Nucleus accumbens (tissue), 56 donors: ENCODE measurements around the gene SUN5.
"Not testable (repeated sequence)": the region's sequence is repeated elsewhere in the genome, so short reads cannot be mapped to it uniquely, and the experiment has no call there.

Experiments
- DNase-seq, 56 donors: peaks; one replicate each; lab custom pipeline; 2025; lab: John Stamatoyannopoulos, UW

Gene SUN5

DNA sequence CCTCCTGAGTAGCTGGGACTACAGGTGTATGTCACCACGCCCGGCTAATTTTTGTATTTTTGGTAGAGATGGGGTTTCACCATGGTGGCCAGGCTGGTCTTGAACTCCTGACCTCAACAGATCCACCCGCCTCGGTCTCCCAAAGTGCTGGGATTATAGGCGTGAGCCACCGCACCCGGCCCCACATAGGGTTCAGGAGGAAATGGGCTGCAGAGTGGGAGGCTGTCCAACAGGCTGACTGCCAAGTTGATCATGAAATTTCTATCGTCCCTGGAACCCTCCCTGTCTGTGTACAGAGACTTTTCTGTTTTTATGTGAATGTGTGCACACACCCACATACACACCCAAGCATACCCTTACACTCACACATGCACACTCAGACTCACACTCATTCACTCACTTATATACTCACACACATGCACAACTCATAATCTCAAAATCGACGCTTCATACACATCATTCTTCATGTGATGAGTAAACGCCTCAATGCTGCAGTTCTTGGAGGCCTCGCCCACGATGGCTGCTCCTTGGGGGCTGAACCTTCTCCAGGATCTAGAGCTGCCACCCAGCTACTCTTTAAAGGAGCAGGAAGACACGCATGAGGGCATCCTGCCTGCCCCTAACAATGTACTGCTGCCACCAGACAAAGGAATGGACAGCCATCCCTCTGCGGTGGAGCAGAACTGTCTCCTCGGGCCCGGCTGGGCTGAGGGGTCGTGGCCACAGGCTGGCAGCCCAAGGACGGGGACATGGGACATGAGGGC lies 35.6 kb downstream of the SUN5 start:
- peak in 4 of 56 donors; percentile 16 to 39 (median 18) for DNase-seq

DNA sequence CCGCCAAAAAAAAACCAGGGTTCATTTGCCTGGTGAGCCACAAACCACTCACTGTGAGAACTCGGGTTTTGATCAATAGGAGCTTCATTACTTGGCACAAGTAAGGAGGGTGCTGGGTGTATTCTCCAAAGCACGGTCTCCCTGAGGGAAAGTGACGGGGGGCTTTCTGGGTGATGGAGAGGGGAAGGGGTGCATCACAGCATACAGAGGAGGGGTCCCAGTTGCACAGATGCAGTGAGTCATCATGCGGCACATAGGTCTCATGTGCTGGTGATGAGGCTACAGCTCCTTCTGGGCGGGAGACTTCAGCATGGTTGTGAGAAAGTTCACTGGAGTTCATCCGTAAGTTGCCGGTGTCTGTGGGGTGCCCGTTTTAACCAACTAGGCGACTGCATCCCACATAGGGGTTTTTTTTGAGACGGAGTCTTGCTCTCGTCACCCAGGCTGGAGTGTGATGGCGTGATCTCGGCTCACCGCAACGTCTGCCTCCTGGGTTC lies 36.2 kb downstream of the SUN5 start:
- no peak for DNase-seq

DNA sequence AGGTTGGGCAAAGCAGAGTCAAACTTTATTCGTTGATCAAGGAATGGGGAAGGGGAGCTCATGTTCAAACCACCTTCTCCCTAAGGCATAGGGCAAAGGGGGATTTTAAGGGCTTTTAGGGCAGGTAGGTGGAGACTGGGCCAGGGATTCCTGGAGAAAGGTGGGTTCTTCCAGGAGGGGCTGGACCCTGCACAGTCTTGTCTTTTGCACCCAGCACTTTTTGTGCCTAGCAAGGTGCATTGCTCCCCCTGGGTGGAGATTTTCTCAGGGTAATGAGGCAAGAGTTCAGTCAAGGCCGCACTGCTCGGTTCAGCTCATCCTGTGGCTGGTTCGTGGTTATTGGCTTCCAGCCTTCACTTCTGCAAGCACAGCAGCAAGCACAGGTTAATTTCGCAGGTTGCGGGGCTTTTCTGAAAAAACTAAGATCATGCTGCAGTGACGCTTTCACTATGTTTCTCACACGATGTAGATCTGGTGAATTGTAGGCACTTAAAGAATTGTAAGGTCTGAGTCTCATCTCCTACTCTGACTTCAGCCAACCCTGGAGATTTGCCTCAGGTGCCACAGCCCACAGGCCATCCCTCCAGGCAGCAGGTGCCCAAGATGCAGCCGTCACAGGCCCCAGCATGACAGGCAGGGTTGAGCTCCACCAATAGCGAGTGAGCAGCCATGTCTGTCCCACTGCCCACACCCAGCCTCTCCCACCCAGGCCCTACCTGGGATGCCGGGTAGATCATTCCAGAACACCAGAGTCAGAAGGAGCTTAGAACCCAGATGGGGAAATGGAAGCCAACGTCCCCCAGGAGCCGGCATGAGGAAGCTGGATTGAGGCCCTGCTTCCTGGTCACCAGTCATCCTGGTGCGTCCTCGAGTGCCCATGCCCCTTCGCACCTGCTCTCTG lies 37.1 kb downstream of the SUN5 start:
- DNase-seq: no peak

DNA sequence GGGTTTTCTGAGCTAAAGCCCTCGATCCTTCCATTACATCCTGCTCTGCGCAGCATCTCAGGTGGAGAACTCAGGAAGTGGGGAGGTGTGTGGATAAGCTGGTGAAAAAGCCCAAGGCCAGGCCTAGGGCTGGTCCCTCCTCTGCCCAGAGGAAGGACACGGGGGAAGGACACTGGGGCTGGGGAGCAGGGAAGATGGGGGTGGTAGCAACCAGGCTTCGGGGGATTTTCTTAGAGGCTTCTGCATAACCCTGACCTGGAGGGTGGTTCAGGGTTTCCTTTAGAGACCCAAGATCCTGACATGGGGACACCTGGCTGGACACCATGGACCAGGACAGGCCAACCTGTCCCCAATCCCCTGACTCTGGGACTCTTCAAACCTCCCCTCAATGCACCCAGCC lies 37.9 kb downstream of the SUN5 start:
- DNase-seq: no peak

DNA sequence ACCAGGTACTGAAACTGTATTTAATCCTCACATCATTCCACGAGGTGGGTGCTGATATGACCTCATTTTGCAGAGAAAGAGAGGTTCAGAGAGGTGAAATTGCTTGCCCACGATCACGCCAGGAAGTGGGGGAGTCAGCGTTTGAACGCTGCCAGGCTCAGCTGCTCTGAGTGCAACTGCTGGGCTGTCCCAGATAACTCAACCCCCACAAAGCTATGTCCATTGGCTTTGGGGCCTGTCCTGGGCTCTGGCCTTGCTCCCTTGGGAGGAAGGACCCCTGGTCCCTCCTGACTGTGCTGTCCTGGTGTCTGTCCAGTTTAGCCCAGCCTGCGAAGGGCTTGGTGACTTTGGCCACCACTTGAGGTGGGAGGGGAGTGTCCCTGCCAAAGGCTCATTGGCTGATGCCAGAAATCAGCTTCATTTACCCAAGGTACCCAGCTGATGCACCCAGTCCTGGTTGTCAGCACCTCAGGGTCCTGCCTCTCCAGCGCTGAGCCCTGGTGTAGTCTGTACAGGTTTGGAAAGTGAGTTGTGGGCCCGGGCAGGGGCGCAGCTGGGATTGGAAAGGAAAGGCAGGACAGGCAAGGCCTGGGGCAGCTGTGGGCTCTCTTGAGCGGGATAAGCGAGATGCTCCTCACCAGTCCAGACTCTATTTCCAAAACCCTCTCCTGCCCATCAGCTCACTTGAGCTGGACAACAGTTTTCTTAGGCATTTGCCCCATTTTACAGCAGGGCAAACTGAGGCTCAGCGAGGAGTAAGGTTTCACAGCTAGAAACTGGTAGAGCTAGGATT lies 38.5 kb downstream of the SUN5 start:
- no peak for DNase-seq

DNA sequence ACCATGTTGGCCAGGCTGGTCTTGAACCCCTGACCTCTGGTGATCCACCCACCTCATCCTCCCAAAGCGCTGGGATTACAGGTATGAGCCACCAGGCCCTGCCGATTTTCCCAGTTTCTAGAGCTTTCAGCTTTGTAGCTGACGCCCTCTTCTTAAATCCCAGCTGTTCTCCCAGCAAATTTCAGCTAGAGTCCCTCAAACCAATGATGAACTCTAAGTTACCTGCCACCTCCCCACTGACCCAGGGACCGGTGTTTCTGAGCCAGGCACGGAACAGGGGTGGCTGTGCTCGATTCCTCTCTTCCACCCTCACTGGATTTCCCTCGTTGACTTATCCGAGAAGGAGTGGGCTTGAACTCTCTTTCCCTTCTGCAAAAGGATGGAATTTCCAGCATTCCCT lies 39.1 kb downstream of the SUN5 start:
- no peak for DNase-seq

DNA sequence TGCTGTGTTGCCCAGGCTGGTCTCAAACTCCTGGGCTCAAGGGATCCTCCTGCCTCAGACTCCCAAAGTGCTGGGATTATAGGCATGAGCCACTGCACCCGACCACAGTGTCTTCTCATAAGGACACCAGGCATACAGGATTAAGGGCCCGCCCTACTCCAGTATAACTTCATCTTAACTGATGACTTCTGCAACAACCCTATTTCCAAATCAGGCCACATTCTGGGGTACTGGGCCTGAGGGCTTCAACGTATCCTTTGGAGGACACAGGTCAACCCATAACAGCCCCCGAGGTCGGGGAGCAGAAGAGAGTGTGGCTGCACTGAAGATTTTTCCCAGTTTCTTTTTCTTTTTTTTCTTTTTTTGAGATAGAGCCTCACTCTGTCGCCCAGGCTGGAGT lies 39.7 kb downstream of the SUN5 start:
- no peak for DNase-seq

DNA sequence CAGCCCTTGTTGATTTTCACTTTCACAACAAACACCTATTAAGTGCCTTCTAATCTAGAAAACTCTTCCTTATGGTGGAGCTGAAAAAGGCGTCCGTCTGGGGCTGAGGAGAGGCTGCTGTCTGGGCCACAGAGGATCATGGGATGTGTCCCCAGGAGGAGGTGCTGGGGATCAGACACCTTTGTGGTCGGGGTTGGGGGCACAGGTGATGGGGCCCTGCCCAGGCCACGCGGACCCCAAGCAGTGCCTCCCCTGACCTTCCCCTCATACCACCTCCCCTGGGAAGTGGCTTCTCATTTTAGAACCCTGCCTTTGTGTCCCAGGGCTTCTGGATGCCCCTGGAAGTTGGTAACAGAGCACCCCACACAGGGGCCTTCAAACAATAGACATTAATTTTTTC lies 41.1 kb downstream of the SUN5 start:
- no peak for DNase-seq

DNA sequence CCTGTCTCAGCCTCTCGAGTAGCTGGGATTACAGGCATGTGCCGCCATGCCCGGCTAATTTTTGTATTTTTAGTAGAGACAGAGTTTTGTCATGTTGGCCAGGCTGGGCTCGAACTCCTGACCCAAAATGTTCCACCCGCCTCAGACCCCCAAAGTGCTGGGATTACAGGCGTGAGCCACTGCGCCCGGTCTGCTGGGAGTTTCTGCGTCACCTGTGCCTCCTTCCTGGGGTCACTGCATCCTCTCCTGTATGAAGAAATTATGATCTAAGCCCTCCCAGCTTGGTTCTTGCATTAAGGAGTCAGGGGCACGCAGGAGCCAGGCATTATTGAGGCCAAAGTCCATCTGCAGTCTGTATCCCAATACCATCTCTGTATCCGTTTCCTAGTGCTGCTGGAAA lies 41.6 kb downstream of the SUN5 start:
- not testable (repeated sequence) for DNase-seq

DNA sequence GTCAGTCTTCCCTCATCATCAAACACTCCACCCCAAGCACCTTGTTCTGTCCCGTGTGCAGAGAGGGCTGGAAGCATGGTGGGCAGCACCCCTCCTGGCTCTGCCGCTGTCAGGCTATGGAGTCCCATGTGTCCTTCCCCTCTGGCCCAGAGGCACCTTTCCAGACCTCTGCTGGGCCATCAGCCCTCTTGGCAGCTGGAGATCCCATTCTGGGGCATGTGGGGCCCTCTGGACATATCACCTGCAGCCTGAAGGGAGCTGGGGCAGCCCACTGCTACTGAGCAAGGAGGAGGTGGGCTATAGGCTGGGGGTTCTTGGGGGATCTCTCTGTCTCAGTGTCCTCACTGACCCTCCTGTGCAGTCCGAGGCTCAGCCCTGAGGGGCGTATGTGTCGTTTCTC lies 42.2 kb downstream of the SUN5 start:
- no peak for DNase-seq

DNA sequence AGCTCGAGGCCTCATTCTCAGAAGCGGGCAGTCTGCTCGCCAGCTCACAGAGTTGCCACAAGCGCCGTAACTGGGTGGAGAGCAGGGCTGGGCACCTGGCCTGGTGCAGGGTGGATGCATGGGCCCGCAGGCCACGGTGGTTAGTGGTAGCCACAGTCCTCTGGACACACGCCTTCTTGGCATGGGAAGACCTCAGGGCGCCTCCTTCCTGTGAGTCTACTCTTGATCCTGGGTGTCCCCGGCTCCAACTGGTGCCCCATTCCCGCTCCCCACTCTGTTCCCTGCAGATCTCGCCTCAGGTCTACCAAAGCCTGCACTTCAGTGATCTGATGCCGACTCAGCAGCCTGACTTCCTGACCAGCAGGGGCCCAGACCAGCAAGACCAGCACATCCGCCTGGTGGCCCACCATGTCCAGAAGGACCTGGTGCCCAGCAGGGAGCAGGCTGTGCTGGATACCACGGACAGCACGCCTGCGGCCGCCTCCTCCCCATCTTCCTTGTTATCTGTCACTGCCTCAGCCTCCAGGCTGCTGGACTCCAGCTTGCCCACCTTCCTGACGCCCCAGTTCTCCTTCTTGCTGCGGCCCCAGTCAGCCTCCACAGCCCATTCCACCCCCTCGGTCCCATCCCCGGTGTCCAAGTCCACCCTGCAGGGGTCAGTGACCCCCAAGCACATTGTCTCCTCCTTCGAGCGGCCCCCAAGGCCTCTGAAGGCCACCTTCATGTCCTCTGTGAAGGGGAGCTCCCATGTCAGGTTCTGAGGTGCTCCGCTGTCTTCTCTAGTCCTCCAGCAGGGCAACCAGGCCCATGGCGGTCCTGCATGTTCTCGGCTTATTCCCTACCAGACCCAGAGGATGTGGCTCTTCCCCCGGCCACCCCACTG lies 43.1 kb downstream of the SUN5 start:
- DNase-seq: no peak

DNA sequence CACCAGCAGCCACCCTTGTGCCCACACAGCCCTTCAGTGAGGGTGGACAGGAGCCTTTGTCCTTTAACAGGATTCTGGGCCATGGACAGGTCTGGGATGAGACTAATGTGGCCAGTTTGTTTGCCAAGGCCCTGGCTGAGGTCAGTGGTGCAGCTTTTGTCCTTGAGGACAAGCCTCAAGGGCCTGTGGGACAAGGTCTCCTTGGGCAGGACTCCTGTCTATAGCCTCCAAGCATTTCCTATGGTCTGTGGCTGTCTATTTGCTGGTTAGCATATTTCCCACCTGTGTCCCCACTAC lies 44.1 kb downstream of the SUN5 start:
- no peak for DNase-seq

DNA sequence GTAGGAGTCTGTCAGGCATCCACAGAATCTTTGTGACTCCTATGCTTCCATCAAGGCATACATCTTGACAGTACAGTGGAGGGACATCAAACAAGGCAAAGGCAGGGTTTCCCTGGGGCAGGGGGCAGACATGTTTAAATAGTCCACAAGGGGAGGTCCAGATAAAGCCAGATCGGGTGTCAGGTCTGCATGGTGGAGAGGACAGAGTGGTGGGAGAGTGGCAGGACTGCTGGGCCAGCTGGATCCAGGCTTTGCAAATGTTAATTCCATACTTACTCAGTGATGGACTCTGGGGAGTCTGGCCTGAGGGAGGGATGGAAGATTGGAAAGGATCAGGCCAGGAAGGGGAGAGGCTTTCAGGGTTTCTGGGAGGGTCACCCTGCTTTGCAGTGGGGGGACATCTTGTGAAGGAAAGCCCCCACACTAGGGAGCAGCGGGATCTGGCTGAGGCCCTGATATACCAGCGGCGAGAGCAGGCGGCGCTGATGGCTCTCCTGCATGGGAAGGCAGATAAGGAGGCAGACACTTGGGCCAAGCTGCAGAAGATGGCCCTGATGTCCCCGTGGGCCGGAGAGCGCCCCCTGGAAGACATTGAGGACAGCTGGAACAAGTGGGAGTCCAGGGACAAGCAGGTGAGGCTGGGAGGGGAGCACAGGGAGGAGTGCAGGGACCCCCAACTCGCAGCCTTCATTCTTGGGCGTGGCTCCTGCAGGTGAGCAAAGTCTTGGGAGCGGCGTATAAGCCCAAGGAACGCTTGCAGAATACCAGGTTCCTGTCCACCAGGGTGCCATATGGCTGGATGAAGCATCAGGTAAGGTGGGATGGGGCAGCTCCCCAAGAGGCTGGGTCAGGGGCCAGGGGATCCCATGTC lies 44.6 kb downstream of the SUN5 start:
- DNase-seq: no peak

DNA sequence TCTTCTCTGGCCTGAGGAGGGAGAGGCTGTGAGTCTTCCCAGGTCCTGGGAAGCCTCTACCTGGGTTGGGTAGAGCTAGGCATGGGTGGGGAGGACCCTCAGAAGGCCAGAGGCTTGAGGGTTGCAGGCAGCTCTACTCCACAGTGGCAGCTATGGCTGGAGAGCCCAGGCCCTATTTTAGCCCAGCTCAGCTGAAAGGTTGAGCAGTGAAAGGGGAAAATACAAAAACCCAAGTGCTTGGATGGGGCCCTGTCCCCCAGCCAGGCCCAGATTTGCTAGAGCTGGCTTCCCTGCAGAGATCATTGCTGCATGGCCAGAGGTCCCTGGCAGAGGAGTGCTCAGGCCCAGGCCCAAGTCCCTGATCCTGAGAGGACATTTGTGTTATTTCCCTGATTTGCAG lies 45.7 kb downstream of the SUN5 start:
- DNase-seq: no peak

DNA sequence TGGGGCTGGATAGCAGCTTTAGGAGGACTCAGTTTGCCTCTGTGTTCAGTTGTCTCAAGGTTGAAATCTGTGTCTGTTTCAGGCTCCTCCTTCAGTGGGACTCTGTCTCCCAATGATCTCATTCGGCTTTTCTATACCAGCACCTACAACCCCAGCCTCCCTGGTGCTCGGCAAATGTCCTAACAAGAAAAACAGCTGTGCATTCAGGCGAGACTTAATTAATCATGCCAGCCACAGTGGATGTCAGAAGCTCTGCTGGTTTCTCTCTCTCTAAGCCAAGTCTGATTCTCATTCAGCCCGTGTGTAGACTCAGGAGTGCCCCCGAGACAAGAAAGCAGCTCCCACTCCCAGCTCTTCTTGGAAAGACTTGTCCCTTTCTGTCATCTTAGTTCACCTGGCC lies 46.8 kb downstream of the SUN5 start:
- DNase-seq: no peak

DNA sequence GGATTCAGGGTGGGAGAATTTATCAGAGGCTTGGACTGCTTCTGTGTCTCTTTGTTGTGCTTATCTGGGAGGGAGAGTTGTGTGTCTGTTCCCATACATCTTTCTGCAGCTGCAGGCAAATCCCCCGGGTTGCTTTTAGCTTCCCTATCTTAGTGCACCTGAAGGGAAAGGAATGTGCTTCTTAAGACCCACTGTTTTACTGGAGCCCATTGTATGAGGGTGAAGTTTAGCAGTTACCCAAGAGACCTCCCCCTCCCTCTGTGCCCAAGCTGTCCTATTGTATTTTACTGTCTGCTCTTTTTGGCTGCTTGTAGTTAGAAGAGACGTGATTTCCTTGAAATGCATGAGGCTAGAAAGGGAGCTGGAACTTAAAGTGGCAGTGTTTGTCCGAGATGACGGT lies 53.7 kb downstream of the SUN5 start:
- not testable (repeated sequence) for DNase-seq

DNA sequence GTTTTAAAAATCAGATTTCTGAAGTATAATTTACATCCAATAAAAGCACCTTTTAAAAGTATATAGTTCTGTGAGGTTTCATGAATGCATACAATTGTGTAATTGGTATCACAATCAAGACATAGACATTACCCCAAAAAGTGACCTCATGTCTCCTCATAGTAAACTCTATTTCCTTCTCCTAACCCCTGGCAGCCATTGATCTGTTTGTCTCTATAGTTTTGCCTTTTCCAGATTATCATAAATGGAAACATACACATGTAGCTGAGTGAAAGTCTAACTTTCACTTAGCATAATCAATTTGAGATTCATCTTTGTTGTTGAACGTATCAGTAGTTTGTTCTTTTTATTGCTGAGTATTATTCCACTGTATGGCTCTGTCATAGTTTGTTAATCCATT lies 57.6 kb downstream of the SUN5 start:
- DNase-seq: no peak

DNA sequence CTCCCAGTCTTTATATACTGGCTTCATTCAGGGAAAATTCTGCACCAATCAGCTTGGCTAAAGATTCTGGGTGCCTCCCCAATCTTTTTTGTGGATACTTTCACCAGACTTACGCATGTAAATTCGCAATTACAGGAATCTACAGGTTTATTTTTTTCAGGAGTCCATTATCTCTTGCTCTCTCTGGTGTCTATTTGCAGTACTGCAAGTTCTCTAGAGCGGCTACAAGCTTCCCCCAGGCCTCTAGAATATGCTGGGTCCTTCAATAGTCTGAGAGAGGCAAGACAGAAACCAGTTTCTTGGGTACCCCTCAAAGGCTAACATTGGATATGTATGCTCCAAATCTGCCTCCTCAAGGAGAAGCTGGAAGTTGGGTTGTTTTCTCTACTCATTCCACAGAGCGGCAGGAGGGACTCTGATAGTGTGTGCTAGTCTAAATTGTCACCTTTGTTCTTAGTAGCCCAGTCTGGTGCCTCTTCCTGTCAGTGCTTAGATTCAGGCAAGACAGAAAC lies 58.5 kb downstream of the SUN5 start:
- no peak for DNase-seq

DNA sequence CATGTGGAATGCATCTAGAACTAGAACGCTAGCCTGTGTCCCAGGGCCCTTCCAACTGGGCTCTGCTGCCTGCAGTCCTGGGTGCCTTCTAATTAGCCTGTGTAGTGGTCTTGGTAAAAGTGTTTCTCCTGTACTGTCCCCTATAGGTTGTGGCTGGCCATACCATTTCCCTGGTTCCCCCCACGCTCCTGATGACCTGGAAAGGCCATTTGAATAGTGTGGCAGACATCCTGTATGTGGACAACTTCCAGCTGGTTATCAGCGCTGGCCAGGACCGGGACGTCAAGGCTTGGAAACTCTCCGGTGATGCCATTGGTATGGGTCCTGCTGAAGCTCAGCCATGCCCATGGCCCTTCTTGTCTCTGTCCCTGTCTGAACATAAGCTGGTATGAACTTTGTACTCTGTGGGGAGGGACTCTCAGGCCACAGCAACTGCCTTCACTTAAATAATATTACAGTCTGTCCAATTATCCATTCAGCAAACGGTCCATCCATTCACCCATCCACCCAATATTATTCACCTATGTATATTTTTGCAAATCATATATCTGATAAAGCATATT lies 60.7 kb downstream of the SUN5 start:
- no peak for DNase-seq
